A673 (cell line): Measurements from ENCODE around the gene LCE1E.

Experiments
- CTCF ChIP-seq: fragments of 300-800, 200-600 bp; sonication (generic); conservative IDR thresholded peaks from 2 replicates; pipeline ENCODE4 v1.5.1; 2017; ENCODE audit warnings: low read depth, mild to moderate bottlenecking, antibody characterized with exemption, low read length, moderate library complexity, mixed read lengths
- EZH2 ChIP-seq: fragments of 200-600 bp; sonication (generic); IDR thresholded peaks from 2 replicates; pipeline ENCODE4 v1.6.1; 2017; ENCODE audit warnings: borderline replicate concordance, low read depth, mild to moderate bottlenecking, mixed read lengths, antibody characterized with exemption, low read length; ENCODE audit not compliant: poor library complexity, severe bottlenecking

- TF ChIP-seq CTCF, result no peak
- no peak for TF ChIP-seq EZH2
Observed at GRCh38 chr1:152745765-152746444, 40.2 kb upstream of the LCE1E start.
